Measurements from ENCODE around the gene CYP2E1. TPM values are rescaled to one million over a fixed set of nuclear protein-coding genes. Genes with fewer than 3 reads are reported as not detected.

The CYP2E1 gene
- total and polyA plus RNA-seq, 2 donors from 2014 or later: 2.9 to 3.4 TPM

DNA sequence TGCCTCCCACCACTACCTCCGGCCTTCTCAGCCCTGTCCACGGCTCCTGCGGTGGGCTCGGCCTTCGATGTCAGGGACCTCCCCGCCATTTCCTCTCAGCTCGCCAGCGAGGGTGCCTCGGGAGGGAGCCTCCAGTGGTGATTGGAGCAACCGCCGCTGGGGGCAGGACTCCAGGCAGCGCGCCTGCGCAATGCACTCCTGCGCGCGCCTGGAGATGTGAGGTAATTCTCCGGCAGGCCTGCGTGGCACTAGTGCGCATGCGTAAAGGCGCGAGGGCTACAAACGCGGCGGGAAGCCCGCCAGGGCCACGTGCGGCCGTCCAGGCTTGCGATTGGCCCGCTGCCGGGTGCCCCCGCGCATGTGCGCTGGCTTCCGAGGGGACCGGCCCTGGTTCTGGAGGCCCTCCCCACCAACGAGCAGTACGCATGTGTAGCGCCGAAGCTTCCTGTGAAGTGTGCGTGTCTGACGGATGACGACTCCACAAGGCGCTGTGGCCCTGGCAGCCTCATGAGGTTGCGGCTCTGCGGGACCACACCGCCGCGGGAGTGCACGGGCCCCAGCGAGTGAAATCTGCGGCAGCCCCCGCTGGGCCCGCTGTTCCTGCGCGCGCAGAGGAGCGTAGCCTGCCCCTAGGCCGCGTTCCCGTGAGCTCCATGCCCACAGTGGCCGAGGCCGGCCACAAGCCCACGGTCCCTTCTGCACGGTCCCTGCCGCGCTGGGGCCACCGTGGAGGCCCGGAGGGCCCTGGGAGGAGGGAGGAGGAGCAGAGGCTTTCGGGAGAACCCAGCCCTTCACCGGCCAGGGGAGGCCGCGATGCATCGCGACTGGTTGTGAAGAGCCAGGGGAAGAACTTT, 38.5 kb downstream of the CYP2E1 start, which contains the start of gene SYCE1:
Gene SYCE1 (minus strand): TSS at position 143 of the 854 bp plus-strand sequence. CDS start 54 bp downstream, at position 89.
- Histone ChIP-seq H3K36me3 (ENCODE audit: control insufficient read depth in 2 of 3, insufficient read depth in 3 of 3, low read length in 3 of 3) (no peaks in the 10 kb centered on the region), H3K27ac (ENCODE audit: low read depth in 2 of 2, low read length in 2 of 2) (no peak within 1 kb of the TSS), H3K27me3 (ENCODE audit: control insufficient read depth, insufficient read depth, low read length) (no peaks in the 10 kb centered on the region), H3K4me1 (ENCODE audit: control insufficient read depth in 2 of 3, insufficient read depth in 2 of 3, low read depth in 1 of 3, low read length in 3 of 3) (no peaks in the 10 kb centered on the region), H3K4me3 (ENCODE audit: low read length in 3 of 3) (no peak within 1 kb of the TSS), H3K9me3 (ENCODE audit: control insufficient read depth in 2 of 3, insufficient read depth in 1 of 3, low read length in 3 of 3) (no peaks in the 10 kb centered on the region), H3K9ac (ENCODE audit: low read length in 3 of 3) (no peak within 1 kb of the TSS)
- intact Hi-C loops (cut with DNase I): no loop called here
- TF ChIP-seq, protein P1, sequence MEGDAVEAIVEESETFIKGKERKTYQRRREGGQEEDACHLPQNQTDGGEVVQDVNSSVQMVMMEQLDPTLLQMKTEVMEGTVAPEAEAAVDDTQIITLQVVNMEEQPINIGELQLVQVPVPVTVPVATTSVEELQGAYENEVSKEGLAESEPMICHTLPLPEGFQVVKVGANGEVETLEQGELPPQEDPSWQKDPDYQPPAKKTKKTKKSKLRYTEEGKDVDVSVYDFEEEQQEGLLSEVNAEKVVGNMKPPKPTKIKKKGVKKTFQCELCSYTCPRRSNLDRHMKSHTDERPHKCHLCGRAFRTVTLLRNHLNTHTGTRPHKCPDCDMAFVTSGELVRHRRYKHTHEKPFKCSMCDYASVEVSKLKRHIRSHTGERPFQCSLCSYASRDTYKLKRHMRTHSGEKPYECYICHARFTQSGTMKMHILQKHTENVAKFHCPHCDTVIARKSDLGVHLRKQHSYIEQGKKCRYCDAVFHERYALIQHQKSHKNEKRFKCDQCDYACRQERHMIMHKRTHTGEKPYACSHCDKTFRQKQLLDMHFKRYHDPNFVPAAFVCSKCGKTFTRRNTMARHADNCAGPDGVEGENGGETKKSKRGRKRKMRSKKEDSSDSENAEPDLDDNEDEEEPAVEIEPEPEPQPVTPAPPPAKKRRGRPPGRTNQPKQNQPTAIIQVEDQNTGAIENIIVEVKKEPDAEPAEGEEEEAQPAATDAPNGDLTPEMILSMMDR (IDR thresholded peaks at IDR 0.05; ENCODE audit: borderline replicate concordance, extremely low read depth, insufficient read depth): no peak
- FAIRE-seq: no peak
- peak in 1 of 5 donors; percentile 73 for DNase-seq

DNA sequence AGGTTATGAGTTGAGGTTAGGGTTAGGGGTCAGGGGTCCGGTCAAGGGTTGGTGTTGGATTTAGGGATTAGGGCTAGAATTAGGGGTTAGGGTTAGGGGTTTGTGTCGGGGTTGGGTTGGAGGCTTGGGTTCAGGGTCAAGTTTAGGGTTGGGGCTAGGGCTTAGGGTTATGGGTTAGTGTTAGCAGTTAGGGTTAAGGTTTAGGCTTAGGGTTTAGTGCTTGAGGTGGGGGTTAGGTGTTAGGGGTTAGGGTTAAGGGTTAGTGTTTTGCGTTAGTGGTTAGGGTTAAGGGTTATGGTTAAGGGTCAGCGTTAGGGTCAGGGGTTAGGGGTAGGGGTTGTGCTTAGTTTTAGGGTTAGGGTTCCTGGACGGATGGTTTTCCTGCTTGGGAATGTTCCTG, 40.0 kb downstream of the CYP2E1 start:
- FAIRE-seq: no peak
- Histone ChIP-seq H3K4me3 (ENCODE audit: low read length in 3 of 3) (no peak overlapping the region), H3K27ac (ENCODE audit: low read depth in 2 of 2, low read length in 2 of 2) (no peak overlapping the region), H3K9ac (ENCODE audit: low read length in 3 of 3) (no peak overlapping the region), H3K4me1 (ENCODE audit: control insufficient read depth in 2 of 3, insufficient read depth in 2 of 3, low read depth in 1 of 3, low read length in 3 of 3) (no peaks in the 10 kb centered on the region), H3K9me3 (ENCODE audit: control insufficient read depth in 2 of 3, insufficient read depth in 1 of 3, low read length in 3 of 3) (no peaks in the 10 kb centered on the region), H3K36me3 (ENCODE audit: control insufficient read depth in 2 of 3, insufficient read depth in 3 of 3, low read length in 3 of 3) (no peaks in the 10 kb centered on the region), H3K27me3 (ENCODE audit: control insufficient read depth, insufficient read depth, low read length) (no peaks in the 10 kb centered on the region)
- intact Hi-C loops (cut with DNase I): no loop called here
- TF ChIP-seq, protein P1 (IDR thresholded peaks at IDR 0.05; ENCODE audit: borderline replicate concordance, extremely low read depth, insufficient read depth): no peak
- no peak for DNase-seq

DNA sequence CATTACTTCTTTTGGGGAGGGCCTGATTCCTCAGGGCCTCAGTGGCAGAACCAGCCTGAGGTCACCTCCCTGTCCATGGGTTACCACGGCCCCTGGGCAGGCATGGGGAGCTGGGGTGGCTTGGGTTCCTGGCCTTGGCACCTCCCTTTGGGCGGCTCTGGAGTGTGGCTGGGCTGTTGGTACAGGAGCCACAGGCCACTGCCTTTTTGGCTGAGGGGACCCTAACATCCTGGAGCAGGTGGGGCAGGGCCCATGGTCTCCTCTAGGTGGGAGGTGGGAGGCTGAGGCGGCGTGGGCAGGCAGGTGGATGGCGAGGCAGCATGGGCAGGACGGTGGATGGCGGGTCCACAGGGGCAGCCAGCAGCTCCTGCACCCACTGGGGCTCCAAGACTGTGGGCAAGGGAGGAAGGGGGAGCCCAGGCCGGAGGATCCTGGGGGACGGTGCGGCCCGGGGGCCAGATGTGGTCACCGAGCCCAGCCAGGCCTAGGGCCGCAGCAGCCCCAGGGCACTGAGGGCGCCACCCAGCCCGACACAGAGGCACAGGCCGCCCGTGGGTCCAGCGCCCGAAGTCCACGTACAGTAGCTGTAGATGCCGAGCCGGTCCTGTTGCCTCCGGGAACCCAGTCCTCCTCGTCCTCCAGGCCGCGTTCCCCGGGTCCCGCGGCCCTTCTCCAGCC, 40.6 kb downstream of the CYP2E1 start:
- no peak overlapping the region for H3K4me3 ChIP-seq (ENCODE audit: low read length in 3 of 3)
- H3K9me3 ChIP-seq (ENCODE audit: control insufficient read depth in 2 of 3, insufficient read depth in 1 of 3, low read length in 3 of 3): peaks cover 0 to under 1% (median 0%) of the 10 kb centered on the region in 3 donors
- TF ChIP-seq, protein P1 (IDR thresholded peaks at IDR 0.05; ENCODE audit: borderline replicate concordance, extremely low read depth, insufficient read depth): no peak
- no peak overlapping the region for H3K9ac ChIP-seq (ENCODE audit: low read length in 3 of 3)
- H3K27ac ChIP-seq (ENCODE audit: low read depth in 2 of 2, low read length in 2 of 2): no peak overlapping the region
- H3K36me3 ChIP-seq (ENCODE audit: control insufficient read depth in 2 of 3, insufficient read depth in 3 of 3, low read length in 3 of 3): no peaks in the 10 kb centered on the region
- intact Hi-C loops (cut with DNase I): no loop called here
- FAIRE-seq: no peak
- peak in 1 of 5 donors; percentile 66 for DNase-seq
- H3K27me3 ChIP-seq (ENCODE audit: control insufficient read depth, insufficient read depth, low read length): no peaks in the 10 kb centered on the region
- no peaks in the 10 kb centered on the region for H3K4me1 ChIP-seq (ENCODE audit: control insufficient read depth in 2 of 3, insufficient read depth in 2 of 3, low read depth in 1 of 3, low read length in 3 of 3)

All from kidney (tissue), 14 donors.